Osteocyte (in vitro differentiated cells): Measurements from ENCODE around the gene PCDHGA8. TPM values are rescaled to one million over a fixed set of nuclear protein-coding genes. Genes with fewer than 3 reads are reported as not detected.
"Not testable (repeated sequence)": the region's sequence is repeated elsewhere in the genome, so short reads cannot be mapped to it uniquely, and the experiment has no call there.

Experiments
- DNase-seq: peaks from one replicate; pipeline ENCODE4 v3.0.0; 2021; ENCODE audit warnings: mixed read lengths; ENCODE audit not compliant: unreplicated experiment; ENCODE audit errors: extremely low spot score
- H3K27ac Mint-ChIP-seq: one replicate; pipeline ENCODE4 v1.8.0; 2021; ENCODE audit warnings: mild to moderate bottlenecking, mixed read lengths; ENCODE audit not compliant: unreplicated experiment
- H3K27me3 Mint-ChIP-seq: one replicate; pipeline ENCODE4 v1.8.0; 2021; ENCODE audit warnings: mixed read lengths; ENCODE audit not compliant: unreplicated experiment
- H3K36me3 Mint-ChIP-seq: one replicate; pipeline ENCODE4 v1.8.0; 2021; ENCODE audit warnings: mixed read lengths; ENCODE audit not compliant: unreplicated experiment
- H3K4me1 Mint-ChIP-seq: one replicate; pipeline ENCODE4 v1.8.0; 2021; ENCODE audit warnings: mixed read lengths; ENCODE audit not compliant: unreplicated experiment
- H3K4me3 Mint-ChIP-seq: one replicate; pipeline ENCODE4 v1.8.0; 2021; ENCODE audit warnings: mild to moderate bottlenecking, moderate library complexity, mixed read lengths; ENCODE audit not compliant: unreplicated experiment
- H3K9me3 Mint-ChIP-seq: one replicate; pipeline ENCODE4 v1.8.0; 2021; ENCODE audit warnings: mixed read lengths; ENCODE audit not compliant: unreplicated experiment
- CTCF ChIP-seq: fragments of 200-600 bp; sonication (generic); IDR thresholded peaks from 2 replicates; pipeline ENCODE4 v1.5.0; 2021; ENCODE audit warnings: antibody characterized with exemption, mild to moderate bottlenecking, moderate library complexity
- total RNA-seq: library from RNA; stranded (reverse); gene quantifications from 2 replicates; pipeline ENCODE4 v1.2.1, GENCODE V29; 2021

The PCDHGA8 gene
- total RNA-seq, 1 donor from 2014 or later = 0.51 TPM

- not testable (repeated sequence) for H3K27me3 Mint-ChIP-seq, DNase-seq, H3K4me1 Mint-ChIP-seq
- peak within 1 kb of the TSS; percentile 38 for H3K4me3 Mint-ChIP-seq
- H3K27ac Mint-ChIP-seq = peak within 1 kb of the TSS; percentile 71
- H3K36me3 Mint-ChIP-seq = peaks cover 71% of the 10 kb centered on the region
- TF ChIP-seq CTCF = peak; percentile 32
- H3K9me3 Mint-ChIP-seq = peaks cover 37% of the 10 kb centered on the region
Measured at GRCh38 chr5:141417494-141418172, 25.2 kb downstream of the PCDHGA8 start, which contains the start of gene PCDHGB7. Gene PCDHGB7 (plus strand): TSS chr5:141417677. CDS start chr5:141417860, 183 bp downstream.

- Mint-ChIP-seq H3K36me3 (peaks cover 64% of the 10 kb centered on the region), H3K9me3 (peaks cover 36% of the 10 kb centered on the region), H3K27ac (no peak overlapping the region), H3K4me3 (no peak overlapping the region), H3K4me1 (no peaks in the 10 kb centered on the region), H3K27me3 (no peaks in the 10 kb centered on the region)
- DNase-seq = no peak
- no peak for TF ChIP-seq CTCF
Measured at GRCh38 chr5:141419074-141419880, 26.8 kb downstream of the PCDHGA8 start.

- Mint-ChIP-seq H3K27me3 (no peaks in the 10 kb centered on the region), H3K9me3 (peaks cover 36% of the 10 kb centered on the region), H3K4me3 (no peak within 1 kb of the TSS), H3K27ac (no peak within 1 kb of the TSS), H3K4me1 (no peaks in the 10 kb centered on the region), H3K36me3 (peaks cover 63% of the 10 kb centered on the region)
- no peak for TF ChIP-seq CTCF
- DNase-seq = no peak
Measured at GRCh38 chr5:141420855-141421488, 28.5 kb downstream of the PCDHGA8 start, which contains the start of gene PCDHGA11. Gene PCDHGA11 (plus strand): TSS chr5:141421051. CDS start chr5:141421228, 177 bp downstream.

GRCh38 chr5:141421489-141421855, 29.0 kb downstream of the PCDHGA8 start:
- TF ChIP-seq CTCF = no peak
- Mint-ChIP-seq H3K4me3 (no peak overlapping the region), H3K4me1 (no peaks in the 10 kb centered on the region), H3K27me3 (no peaks in the 10 kb centered on the region), H3K27ac (no peak overlapping the region), H3K9me3 (peaks cover 32% of the 10 kb centered on the region), H3K36me3 (peaks cover 62% of the 10 kb centered on the region)
- DNase-seq = no peak
